ENCODE measurements around the gene HMSD. TPM values are rescaled to one million over a fixed set of nuclear protein-coding genes. Genes with fewer than 3 reads are reported as not detected.

Gene HMSD, protein sequence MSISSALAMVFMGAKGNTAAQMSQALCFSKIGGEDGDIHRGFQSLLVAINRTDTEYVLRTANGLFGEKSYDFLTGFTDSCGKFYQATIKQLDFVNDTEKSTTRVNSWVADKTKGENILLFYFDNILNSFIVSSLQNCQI
- total RNA-seq (not detected in 2 replicates), polyA plus RNA-seq (0.06 and 0.08 TPM in 2 replicates), polyA minus RNA-seq (0.15 TPM in 1 of 2 replicates, not detected in the other), Bru-seq, nascent RNA (percentile 19 among the genes with signal in this experiment), BruChase-seq, experiment 1, labeled RNA remaining after a 6-hour chase (percentile 10 among the genes with signal in this experiment), BruChase-seq, experiment 2, labeled RNA remaining after a 2-hour chase (percentile 14 among the genes with signal in this experiment)
- polyA plus RNA-seq (2011; cell fraction: cytosol; rRNA removed) = 0.04 and 0.06 TPM in 2 replicates
- polyA plus RNA-seq (2011; cell fraction: nucleus; rRNA removed) = 0.08 and 0.14 TPM in 2 replicates
- polyA plus RNA-seq (2012) = 1.9 and 15.0 TPM in 2 replicates
- not detected for polyA minus RNA-seq (2011; cell fraction: cytosol; rRNA and poly(A)+ RNA removed)
- polyA minus RNA-seq (2011; cell fraction: nucleus; rRNA and poly(A)+ RNA removed) = not detected in 2 replicates
- long read RNA-seq = 0 reads

DNA sequence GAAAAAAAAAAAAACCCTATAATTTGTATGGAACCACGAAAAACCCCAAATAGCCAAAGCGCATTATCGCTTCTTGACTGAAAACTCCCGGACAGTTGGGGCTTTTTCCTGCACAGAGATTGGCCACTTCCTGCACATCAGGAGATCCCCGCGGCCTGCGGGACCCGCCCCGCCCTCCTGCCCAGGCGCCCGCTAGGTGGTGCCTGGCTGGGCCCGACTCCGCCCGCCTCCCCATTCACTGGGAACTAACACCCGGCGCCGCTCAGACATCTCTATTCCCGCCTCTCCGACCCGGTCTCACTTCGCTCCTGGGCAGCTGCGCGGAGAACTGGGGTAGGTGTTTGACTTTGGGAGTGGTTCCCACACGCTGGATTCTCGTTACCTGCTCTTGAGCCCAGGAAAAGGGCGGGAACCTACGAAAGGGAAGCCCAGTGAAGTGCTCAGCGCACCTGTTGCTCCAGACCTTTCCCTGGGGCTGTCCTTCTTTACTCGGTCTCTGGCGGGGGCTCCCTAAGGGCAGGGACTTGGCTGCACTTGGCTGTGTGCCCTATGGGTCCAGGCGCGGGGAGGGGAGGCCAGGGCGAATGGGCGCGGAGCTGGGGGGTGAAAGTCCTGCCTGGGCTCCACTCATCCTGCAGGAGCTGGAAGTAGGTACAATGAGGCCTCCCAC is at the start of gene HMSD:
TSS of gene HMSD (plus strand) at position 234 of the 670 bp plus-strand sequence. CDS start 4,155 bp downstream, outside the sequence.
- intact Hi-C loops (cut with micrococcal nuclease) (loop anchor here (1.0 kb wide), 1 partner anchor 46 kb away; no protein-coding TSS in a partner anchor), dilution Hi-C loops (cut with MboI; ENCODE audit: extremely low pct_ligation_motif_present, low sequenced_read_pairs) (no loop called here)
- Histone ChIP-seq H3K4me2 (ENCODE audit: insufficient read depth, low read length) (peak within 1 kb of the TSS; percentile 59), H3K9me1 (replicated peaks; ENCODE audit: control insufficient read depth, extremely low read depth, insufficient read depth, low read length) (no peaks in the 10 kb centered on the region), H3K79me2 (ENCODE audit: control insufficient read depth, insufficient read depth, low read length) (no peaks in the 10 kb centered on the region), H3K27ac (ENCODE audit: insufficient read depth, low read depth, low read length) (no peak within 1 kb of the TSS), H3K36me3 (ENCODE audit: control insufficient read depth in 2 of 2, extremely low read depth in 1 of 2, insufficient read depth in 2 of 2, low read length in 2 of 2) (no peaks in the 10 kb centered on the region), H4K20me1 (replicated peaks; ENCODE audit: control insufficient read depth, extremely low read depth, insufficient read depth, low read length) (no peaks in the 10 kb centered on the region), H3K9ac (replicated peaks; ENCODE audit: extremely low read depth, insufficient read depth, low read length) (no peak within 1 kb of the TSS), H2AFZ (ENCODE audit: low read depth, low read length) (peak within 1 kb of the TSS; percentile 78), H3K9me3 (replicated peaks; ENCODE audit: control insufficient read depth, insufficient read depth, low read length) (no peaks in the 10 kb centered on the region), H3K4me1 (ENCODE audit: control insufficient read depth, extremely low read depth, insufficient read depth, low read length) (peaks cover 5% of the 10 kb centered on the region), H3K4me3 (replicated peaks in 1 of 3; ENCODE audit: insufficient read depth in 1 of 3, low read depth in 1 of 3, low read length in 3 of 3) (peak within 1 kb of the TSS in 2 of 3 experiments; percentile 2 to 23), H3K27me3 (ENCODE audit: control insufficient read depth in 2 of 2, insufficient read depth in 2 of 2, low read length in 2 of 2) (peaks cover 0 to 7% of the 10 kb centered on the region in 2 experiments)
- CTCF ChIA-PET = interaction anchor here (1.0 to 1.2 kb wide), 2 partner anchors 10 to 12 kb away, joined by 3 to 10 read pairs; no protein-coding TSS in a partner anchor
- TF ChIP-seq, protein P1, sequence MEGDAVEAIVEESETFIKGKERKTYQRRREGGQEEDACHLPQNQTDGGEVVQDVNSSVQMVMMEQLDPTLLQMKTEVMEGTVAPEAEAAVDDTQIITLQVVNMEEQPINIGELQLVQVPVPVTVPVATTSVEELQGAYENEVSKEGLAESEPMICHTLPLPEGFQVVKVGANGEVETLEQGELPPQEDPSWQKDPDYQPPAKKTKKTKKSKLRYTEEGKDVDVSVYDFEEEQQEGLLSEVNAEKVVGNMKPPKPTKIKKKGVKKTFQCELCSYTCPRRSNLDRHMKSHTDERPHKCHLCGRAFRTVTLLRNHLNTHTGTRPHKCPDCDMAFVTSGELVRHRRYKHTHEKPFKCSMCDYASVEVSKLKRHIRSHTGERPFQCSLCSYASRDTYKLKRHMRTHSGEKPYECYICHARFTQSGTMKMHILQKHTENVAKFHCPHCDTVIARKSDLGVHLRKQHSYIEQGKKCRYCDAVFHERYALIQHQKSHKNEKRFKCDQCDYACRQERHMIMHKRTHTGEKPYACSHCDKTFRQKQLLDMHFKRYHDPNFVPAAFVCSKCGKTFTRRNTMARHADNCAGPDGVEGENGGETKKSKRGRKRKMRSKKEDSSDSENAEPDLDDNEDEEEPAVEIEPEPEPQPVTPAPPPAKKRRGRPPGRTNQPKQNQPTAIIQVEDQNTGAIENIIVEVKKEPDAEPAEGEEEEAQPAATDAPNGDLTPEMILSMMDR (IDR thresholded peaks at IDR 0.05; ENCODE audit: extremely low read depth in 1 of 2, insufficient read depth in 1 of 2, low read depth in 1 of 2, low read length in 2 of 2) = peak; percentile 37 to 59
- TF ChIP-seq EZH2 (IDR thresholded peaks at IDR 0.05; ENCODE audit: borderline replicate concordance, low read depth, low read length, severe bottlenecking) (no peak), MYC (IDR thresholded peaks at IDR 0.05; ENCODE audit: low read depth, low read length) (no peak), FOS (IDR thresholded peaks at IDR 0.05; ENCODE audit: borderline replicate concordance, insufficient read depth, low read length) (no peak)
- DNase-seq (ENCODE audit: low read depth, low spot score) = peak; percentile 17
- POLR2A ChIA-PET = no interaction called here
- FAIRE-seq = peak; percentile 44
- no TSS peak for BruUV-seq (replicated peaks)
